Measurements from ENCODE around the gene NEK9. TPM values are rescaled to one million over a fixed set of nuclear protein-coding genes. Genes with fewer than 3 reads are reported as not detected.
A peak's percentile ranks its signal among the peaks of the same experiment; 100 is the strongest.

The NEK9 gene
- total RNA-seq, 1 donor from 2014 or later, result 65.4 TPM

DNA sequence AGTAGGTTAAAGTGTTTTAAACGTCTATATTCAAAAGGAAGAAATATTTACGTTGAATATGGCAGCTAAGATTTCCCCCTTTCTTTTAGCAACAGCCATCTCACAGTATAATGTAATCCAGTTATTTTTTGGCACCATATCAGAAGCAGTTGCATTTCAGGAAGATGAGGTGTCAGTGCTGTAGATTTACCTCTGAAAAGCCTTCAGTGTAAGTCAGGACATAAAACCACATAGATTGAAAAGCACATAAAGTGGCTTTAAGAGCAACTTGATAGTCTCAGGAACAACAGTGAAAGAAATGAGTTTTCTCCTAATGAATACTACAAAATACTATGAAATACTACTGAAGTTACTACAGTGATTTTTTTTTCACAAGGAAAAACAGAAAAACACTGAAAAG lies 82.5 kb downstream of the NEK9 start:
- Mint-ChIP-seq H3K27ac (ENCODE audit: unreplicated experiment) (no peak overlapping the region), H3K36me3 (ENCODE audit: low read depth) (peaks cover 2% of the 10 kb centered on the region), H3K4me3 (ENCODE audit: unreplicated experiment) (no peak overlapping the region), H3K9me3 (ENCODE audit: low read depth) (no peaks in the 10 kb centered on the region), H3K27me3 (ENCODE audit: low read depth) (no peaks in the 10 kb centered on the region), H3K4me1 (ENCODE audit: low read depth) (peaks cover 24% of the 10 kb centered on the region)
- no peak for DNase-seq (ENCODE audit: low spot score)
- TF ChIP-seq, protein P1, sequence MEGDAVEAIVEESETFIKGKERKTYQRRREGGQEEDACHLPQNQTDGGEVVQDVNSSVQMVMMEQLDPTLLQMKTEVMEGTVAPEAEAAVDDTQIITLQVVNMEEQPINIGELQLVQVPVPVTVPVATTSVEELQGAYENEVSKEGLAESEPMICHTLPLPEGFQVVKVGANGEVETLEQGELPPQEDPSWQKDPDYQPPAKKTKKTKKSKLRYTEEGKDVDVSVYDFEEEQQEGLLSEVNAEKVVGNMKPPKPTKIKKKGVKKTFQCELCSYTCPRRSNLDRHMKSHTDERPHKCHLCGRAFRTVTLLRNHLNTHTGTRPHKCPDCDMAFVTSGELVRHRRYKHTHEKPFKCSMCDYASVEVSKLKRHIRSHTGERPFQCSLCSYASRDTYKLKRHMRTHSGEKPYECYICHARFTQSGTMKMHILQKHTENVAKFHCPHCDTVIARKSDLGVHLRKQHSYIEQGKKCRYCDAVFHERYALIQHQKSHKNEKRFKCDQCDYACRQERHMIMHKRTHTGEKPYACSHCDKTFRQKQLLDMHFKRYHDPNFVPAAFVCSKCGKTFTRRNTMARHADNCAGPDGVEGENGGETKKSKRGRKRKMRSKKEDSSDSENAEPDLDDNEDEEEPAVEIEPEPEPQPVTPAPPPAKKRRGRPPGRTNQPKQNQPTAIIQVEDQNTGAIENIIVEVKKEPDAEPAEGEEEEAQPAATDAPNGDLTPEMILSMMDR (IDR thresholded peaks at IDR 0.05), result no peak

DNA sequence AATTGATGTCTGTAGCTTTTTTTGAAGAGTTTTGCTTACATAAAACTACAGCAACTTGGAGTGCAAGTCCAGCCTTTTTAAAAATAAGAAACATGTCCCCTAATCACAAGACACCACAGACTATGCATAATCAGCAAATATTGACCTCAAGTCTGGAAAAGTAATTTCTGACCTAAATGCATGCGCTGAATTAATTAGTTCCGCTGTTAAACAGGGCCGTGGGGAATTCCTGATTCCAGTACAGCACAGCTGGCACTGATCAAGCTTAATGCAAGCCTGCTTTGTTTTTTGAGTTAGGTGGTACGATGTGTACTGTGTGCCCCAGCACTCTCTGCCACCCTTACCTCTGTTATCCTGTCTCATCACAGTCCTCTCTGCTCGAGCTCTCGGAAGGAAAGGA lies 84.8 kb downstream of the NEK9 start:
- DNase-seq (ENCODE audit: low spot score), result no peak
- no peak overlapping the region for H3K4me3 Mint-ChIP-seq (ENCODE audit: unreplicated experiment)
- peak overlapping the region; percentile 8 for H3K27ac Mint-ChIP-seq (ENCODE audit: unreplicated experiment)
- H3K9me3 Mint-ChIP-seq (ENCODE audit: low read depth), result no peaks in the 10 kb centered on the region
- no peaks in the 10 kb centered on the region for H3K27me3 Mint-ChIP-seq (ENCODE audit: low read depth)
- H3K4me1 Mint-ChIP-seq (ENCODE audit: low read depth), result peaks cover 24% of the 10 kb centered on the region
- H3K36me3 Mint-ChIP-seq (ENCODE audit: low read depth), result peaks cover 6% of the 10 kb centered on the region
- TF ChIP-seq, protein P1 (IDR thresholded peaks at IDR 0.05), result no peak

DNA sequence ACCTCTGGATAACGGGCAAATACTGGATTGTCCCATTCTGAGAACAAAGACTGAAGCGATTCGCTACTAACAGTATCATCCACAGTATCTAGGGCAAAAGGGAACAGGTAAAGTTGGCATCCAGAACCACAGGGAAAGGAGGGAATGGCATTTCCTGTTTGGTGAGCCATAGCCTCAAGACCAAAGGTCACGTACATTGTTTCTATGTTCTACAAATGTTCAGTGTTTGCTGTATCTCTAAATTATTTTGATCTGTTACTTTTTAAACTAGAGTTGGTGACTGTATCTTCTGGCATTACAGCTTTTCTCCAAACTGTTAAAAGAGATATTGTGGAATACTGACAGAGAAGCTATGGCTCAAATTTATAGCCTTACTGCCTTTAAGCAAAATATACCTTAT lies 85.2 kb downstream of the NEK9 start:
- H3K4me3 Mint-ChIP-seq (ENCODE audit: unreplicated experiment), result no peak overlapping the region
- H3K27me3 Mint-ChIP-seq (ENCODE audit: low read depth), result no peaks in the 10 kb centered on the region
- no peak overlapping the region for H3K27ac Mint-ChIP-seq (ENCODE audit: unreplicated experiment)
- TF ChIP-seq, protein P1 (IDR thresholded peaks at IDR 0.05), result no peak
- H3K9me3 Mint-ChIP-seq (ENCODE audit: low read depth), result no peaks in the 10 kb centered on the region
- peaks cover 24% of the 10 kb centered on the region for H3K4me1 Mint-ChIP-seq (ENCODE audit: low read depth)
- peaks cover 8% of the 10 kb centered on the region for H3K36me3 Mint-ChIP-seq (ENCODE audit: low read depth)
- no peak for DNase-seq (ENCODE audit: low spot score)

DNA sequence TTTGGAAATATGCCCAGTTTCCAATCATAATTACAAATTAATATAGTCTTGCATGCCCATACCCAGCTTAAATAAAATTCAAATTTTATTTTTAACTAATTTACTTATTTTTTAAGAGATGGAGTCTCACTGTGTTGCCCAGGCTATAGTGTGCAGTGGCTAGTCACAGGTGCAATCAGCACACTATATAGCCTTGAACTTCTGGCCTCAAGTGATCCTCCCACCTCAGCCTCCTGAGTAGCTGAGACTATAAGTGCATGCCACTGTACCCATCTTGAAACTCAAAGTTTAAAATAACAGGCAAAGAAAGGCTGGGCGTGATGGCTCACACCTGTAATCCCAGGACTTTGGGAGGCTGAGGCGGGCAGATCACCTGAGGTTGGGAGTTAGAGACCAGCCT lies 85.9 kb downstream of the NEK9 start:
- Mint-ChIP-seq H3K4me3 (ENCODE audit: unreplicated experiment) (no peak overlapping the region), H3K9me3 (ENCODE audit: low read depth) (no peaks in the 10 kb centered on the region), H3K27me3 (ENCODE audit: low read depth) (no peaks in the 10 kb centered on the region), H3K36me3 (ENCODE audit: low read depth) (peaks cover 11% of the 10 kb centered on the region), H3K27ac (ENCODE audit: unreplicated experiment) (no peak overlapping the region), H3K4me1 (ENCODE audit: low read depth) (peaks cover 24% of the 10 kb centered on the region)
- no peak for DNase-seq (ENCODE audit: low spot score)
- TF ChIP-seq, protein P1 (IDR thresholded peaks at IDR 0.05), result no peak

DNA sequence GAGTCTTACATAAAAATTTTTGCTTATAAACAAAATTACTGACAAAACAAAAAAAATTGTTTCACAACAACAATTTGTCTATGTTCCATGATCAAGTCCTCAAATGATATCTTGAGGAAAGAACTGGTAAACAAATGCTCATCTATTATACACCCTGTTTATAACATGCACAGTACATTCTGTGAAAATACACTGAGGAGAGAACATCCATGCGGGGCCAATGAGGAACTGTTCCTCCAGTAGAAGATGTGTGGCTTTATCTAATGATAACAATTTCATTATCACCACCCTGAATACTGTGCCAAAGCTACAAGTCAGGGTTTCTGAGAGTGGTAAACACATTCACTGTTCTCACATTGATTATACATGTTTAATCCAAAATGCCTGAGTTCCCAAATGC lies 86.3 kb downstream of the NEK9 start:
- Mint-ChIP-seq H3K27me3 (ENCODE audit: low read depth) (no peaks in the 10 kb centered on the region), H3K9me3 (ENCODE audit: low read depth) (no peaks in the 10 kb centered on the region), H3K4me1 (ENCODE audit: low read depth) (peaks cover 24% of the 10 kb centered on the region), H3K36me3 (ENCODE audit: low read depth) (peaks cover 14% of the 10 kb centered on the region), H3K4me3 (ENCODE audit: unreplicated experiment) (no peak overlapping the region), H3K27ac (ENCODE audit: unreplicated experiment) (no peak overlapping the region)
- TF ChIP-seq, protein P1 (IDR thresholded peaks at IDR 0.05), result no peak
- DNase-seq (ENCODE audit: low spot score), result no peak

Measured in chondrocyte (in vitro differentiated cells).